Measurements from ENCODE around the gene AGBL4.

GRCh38 chr1:48555271-48555670, 1468.5 kb downstream of the AGBL4 start:
- no peak for TF ChIP-seq SP2 (tag by site-specific recombination; IDR thresholded peaks at IDR 0.05)
- TF ChIP-seq REPIN1 (tag by site-specific recombination; IDR thresholded peaks at IDR 0.05; ENCODE audit: low read depth) = no peak
- TF ChIP-seq YY1 (tag by site-specific recombination; IDR thresholded peaks at IDR 0.05) = no peak
- no peak for TF ChIP-seq ATF2 (tag by site-specific recombination; IDR thresholded peaks at IDR 0.05; ENCODE audit: low read depth)
- TF ChIP-seq CTCF (tag by site-specific recombination; IDR thresholded peaks at IDR 0.05) = no peak
- no peak for TF ChIP-seq ZNF645 (tag by site-specific recombination; IDR thresholded peaks at IDR 0.05)
- no peak for TF ChIP-seq ZBTB17 (tag by site-specific recombination; IDR thresholded peaks at IDR 0.05)
- no peak for TF ChIP-seq ZNF37A (tag by site-specific recombination; IDR thresholded peaks at IDR 0.05)
- TF ChIP-seq ZNF548 (tag by site-specific recombination; IDR thresholded peaks at IDR 0.05) = no peak
- TF ChIP-seq BCL11A (tag by site-specific recombination; IDR thresholded peaks at IDR 0.05; ENCODE audit: low read depth) = no peak
- TF ChIP-seq PRDM10 (tag by site-specific recombination; IDR thresholded peaks at IDR 0.05) = no peak
- no peak for TF ChIP-seq TRIM28 (IDR thresholded peaks at IDR 0.05; ENCODE audit: borderline replicate concordance, low read length)
- TF ChIP-seq INSM2 (tag by site-specific recombination; IDR thresholded peaks at IDR 0.05) = no peak
- no peak for TF ChIP-seq ZFHX2 (tag by site-specific recombination; conservative IDR thresholded peaks at IDR 0.05)

Measured in HEK293 (cell line).